HG02759 (cell line): ENCODE results near the gene PSMA1.
"Not testable (repeated sequence)": the region's sequence is repeated elsewhere in the genome, so short reads cannot be mapped to it uniquely, and the experiment has no call there.

Source experiments
- ATAC-seq: cut with Tn5 transposase; IDR thresholded peaks from one replicate; pipeline ENCODE4 v1.9.1; 2021; ENCODE audit warnings: mild to moderate bottlenecking, moderate library complexity; ENCODE audit not compliant: unreplicated experiment

Gene PSMA1

GRCh38 chr11:14519917-14520746 is at the start of gene PSMA1:
Gene PSMA1 (minus strand): TSS chr11:14520386. CDS start chr11:14520299, 87 bp downstream.
- ATAC-seq = peak; percentile 91

- ATAC-seq = not testable (repeated sequence)
Measured at GRCh38 chr11:14569516-14569915, 49.3 kb upstream of the PSMA1 start.

DNA sequence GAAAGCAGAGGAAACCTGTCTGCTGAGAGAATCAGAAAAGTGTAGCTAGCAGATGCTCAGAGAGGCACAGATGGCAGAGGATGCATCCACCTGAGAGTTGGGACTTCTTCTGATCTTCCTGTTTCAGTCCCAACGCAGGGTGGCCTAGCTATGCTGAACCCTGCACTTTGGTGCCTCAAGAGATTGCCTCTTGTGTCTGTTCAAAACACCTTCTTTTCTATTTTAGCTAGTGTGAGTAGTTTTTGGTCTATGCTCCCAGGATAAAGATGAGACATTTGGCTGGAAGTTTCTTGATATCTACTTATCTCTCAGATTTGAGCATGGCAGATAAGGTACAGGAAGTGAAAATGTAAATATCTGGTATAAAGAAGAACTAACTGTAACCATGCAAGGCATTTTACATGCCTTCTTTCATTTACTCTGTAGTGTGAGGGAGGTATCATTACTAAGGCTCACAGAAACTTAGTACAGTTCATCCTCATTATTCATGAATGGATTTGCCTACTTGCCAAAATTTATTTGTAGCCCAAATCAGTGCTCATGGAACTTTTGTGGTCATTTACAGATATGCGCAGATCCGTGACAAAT is 47.0 kb upstream of the PSMA1 start:
- no peak for ATAC-seq

DNA sequence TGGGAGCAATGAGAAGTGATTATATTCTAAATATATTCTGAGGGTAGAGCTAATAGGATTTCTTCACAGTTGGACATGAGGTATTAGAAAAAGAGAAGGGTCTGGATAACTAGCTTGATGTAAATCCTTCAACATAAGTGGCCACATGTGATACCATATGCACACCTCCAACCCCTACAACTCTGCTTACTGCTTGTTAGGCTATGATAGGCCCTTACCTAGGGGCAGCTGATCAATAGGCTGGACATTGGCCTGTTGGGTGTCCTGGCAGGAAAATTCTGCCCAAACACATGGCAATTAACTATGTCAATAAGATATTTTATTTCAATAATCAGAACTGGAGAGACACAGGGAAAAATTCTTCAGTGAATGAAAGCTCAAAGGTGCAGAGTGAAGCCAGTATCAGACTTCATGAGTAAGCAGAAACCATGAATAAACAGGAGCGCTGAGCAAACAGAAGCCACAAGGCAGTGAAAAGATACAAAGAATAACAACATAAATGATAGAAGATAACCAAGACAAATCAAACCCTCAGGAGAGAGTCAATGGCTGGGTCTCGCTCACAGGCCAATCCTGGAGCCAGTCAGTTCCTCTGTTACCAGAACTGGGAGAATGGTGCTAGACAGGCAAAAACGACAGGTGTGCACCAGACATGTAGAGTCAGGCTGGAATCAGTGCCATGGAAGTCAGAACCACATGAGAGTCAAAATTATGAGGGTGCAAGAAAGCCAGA is 46.3 kb upstream of the PSMA1 start:
- ATAC-seq = no peak

GRCh38 chr11:14565845-14566244 is 45.7 kb upstream of the PSMA1 start:
- no peak for ATAC-seq

DNA sequence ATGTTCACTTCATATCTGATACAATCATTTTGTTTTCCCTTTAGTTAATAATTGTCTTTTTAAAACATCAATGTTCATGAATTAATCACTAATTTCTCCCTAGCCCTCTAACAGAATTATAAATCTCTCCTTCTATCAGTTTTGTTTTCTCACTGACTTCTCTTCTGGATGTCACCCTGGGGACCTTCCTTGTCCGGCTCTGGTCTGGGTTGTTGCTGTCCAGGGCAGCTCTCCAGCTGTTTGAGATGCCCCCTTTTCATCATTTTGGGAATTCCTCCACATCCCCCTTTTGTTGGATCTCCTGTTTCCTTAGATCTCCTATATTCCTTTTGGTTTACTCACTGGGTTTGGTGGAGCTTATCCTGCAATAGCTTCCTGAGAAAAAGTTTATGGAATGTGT is 35.6 kb upstream of the PSMA1 start:
- ATAC-seq = no peak

DNA sequence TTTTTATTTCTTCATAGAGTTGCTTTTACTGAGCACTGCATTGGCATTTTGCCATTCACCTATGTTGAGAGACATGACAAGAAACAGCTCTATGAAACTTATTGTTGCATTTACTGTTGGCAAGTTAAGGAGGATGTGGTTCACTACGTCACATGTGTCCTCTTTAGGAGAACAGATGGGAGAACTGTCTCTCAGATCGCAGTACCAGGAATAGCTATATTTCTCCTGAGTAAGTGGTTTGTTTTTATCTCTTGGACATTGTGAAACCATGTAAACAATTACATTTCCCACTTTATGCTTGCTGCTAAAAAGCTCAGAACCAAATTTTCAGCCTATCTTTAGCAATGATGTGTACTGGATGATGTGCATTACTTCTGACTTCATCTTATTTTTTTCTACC is 34.8 kb upstream of the PSMA1 start:
- ATAC-seq = peak; percentile 55

- ATAC-seq = no peak
Measured at GRCh38 chr11:14552089-14552488, 31.9 kb upstream of the PSMA1 start.

DNA sequence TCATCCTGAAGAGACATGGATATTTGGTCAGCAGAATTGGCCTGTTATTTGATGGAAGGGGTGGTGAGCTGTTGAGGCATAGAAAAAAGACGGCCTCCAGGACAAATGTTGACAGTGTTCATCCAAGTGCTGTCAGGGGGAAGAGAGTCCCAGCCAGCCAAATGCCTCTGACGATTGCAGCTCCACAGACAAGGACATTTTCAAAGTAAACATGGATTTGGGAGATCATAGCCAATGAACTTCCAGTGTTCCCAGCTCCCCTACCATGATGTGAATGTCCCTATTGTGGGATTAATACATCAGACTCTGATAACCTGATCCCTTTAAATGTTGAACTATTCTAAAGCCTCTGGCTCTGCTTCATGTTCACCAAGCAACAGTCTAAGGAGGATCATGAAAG is 31.2 kb upstream of the PSMA1 start:
- no peak for ATAC-seq

GRCh38 chr11:14549891-14550290 is 29.7 kb upstream of the PSMA1 start:
- ATAC-seq = no peak

DNA sequence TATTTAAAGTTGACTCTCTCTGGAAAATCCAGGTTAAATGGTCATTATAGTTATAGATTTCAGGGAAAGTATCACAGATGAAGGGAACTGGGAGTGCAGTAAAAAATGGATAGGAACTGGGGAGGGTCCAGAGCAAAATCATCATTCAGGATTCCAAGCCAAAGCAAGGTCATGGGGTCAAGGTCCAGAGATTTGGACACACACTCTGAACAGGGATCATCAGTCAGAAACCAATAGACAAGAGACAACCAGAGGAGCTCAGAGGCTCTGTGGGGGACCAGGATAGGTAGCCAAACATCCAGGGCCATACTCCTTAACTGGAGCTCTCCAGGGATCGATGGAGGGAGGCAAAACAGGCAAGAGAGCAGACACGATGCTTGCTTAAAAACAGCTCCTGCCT is 27.3 kb upstream of the PSMA1 start:
- ATAC-seq = no peak

DNA sequence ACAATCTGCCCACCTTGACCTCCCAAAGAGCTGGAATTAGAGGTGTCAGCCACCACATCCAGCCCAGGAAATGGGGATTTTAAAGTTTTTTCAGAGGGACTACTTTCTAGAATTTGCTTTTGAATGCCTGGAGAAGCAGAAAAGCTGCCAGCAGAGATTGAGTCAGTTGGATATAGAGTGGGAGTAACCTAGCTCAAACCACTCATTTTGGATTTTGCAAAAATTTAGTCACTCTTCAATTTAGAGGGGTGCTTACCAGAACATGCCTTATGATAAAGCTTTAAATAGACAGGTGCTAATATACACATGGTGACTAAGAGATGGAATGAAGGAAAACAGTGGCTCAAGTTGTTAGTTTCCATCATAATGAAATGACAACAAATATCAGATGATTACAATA is 26.5 kb upstream of the PSMA1 start:
- no peak for ATAC-seq

DNA sequence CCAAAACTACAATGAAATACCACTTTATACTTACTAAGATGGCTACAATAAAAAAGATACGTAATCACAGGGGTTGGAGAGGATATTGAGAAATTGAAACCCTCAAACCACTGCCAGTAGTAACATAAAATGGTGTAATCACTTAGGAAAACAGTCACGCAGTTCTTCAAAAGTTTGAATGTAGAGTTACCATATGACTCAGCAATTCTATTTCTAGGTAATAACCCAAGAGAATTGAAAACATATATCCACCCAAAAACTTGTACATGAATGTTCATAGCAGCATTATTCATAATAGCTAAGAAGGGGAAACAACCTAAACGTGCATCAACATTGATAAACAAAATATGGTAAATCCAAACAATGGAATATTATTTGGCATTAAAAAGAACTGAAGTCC is 24.4 kb upstream of the PSMA1 start:
- peak; percentile 84 for ATAC-seq

GRCh38 chr11:14543260-14543659 is 23.1 kb upstream of the PSMA1 start:
- no peak for ATAC-seq

- ATAC-seq = no peak
Measured at GRCh38 chr11:14542324-14542723, 22.1 kb upstream of the PSMA1 start.

DNA sequence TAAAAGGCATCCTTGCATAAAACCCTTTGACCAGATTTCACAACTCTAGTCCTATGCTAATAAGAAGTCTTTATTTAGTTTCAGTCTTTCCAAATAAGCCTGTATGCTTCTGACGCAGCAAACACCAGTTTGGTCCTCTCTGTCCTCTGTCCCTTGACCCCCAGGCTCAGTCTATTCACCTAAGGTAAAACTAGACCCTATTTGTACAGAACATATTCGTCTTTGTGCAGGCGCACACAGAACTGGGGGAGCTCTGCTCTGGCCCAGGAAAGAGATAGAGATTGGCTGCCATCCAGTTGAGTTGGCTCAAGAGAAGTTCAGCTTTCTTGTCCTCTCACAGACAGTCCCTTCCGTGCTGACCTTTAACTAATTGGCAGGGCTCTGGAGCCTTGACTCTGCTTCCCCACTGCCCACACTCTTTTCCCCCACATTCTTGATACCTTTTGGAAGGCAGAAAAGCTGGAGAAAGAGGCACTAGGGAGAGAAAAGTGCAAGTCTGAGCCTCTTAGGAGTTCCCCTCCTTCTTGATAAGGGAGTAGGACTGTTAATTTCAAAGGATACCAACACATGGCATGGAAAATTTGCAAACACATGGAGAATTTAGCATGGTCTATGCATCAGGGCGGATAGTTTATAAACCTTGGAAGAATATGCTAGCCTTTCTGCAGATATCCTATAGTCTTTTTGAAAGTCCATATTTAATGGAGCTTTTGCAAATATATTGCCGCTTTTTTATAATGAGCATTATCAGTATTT is 21.2 kb upstream of the PSMA1 start:
- ATAC-seq = no peak

GRCh38 chr11:14539982-14540421 is 19.8 kb upstream of the PSMA1 start:
- ATAC-seq = no peak

- no peak for ATAC-seq
Measured at GRCh38 chr11:14538926-14539554, 18.9 kb upstream of the PSMA1 start.

DNA sequence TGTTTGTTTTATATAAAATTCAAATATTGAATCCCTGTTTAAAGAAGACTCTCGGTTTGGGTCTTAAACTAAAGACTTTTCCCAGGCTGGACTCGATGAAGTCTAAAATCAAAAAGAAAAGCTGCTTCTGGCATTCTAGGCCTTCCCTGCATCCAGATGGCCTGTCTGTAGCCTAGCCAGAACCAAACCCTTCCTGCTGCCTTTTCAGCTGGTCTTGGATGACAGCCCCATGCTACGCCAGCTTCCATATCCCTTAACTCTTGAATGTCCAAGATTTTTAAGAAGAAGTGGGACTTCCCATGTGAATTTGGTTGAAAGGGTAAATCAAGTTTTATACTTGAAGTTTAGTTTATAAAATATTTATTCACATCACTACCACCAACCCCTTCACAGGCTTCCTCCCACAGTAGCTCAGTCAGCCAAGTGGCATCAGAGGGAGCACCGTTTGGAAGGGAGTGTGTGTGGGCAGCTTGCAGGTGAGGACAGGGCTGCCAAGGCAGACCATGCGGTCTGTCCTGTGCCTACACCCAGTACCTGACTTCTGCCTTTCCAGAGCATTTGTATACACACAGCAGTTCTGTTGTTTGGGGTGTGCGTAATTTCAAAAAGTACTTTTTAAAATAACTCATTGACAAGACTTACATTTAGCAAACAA is 18.2 kb upstream of the PSMA1 start:
- ATAC-seq = no peak

GRCh38 chr11:14537134-14537599 is 17.0 kb upstream of the PSMA1 start:
- ATAC-seq = peak; percentile 82
